ENCODE measurements around the gene GPHB5. TPM values are rescaled to one million over a fixed set of nuclear protein-coding genes. Genes with fewer than 3 reads are reported as not detected.

Gene GPHB5
- total RNA-seq, 4 donors from 2014 or later = not detected

- H3K9me3 ChIP-seq = no peaks in the 10 kb centered on the region
- H3K27me3 ChIP-seq = no peaks in the 10 kb centered on the region
- intact Hi-C loops (cut with DNase I) = no loop called here
- H3K4me1 ChIP-seq = peaks cover 0 to 13% (median 0%) of the 10 kb centered on the region in 3 donors
- no peak for DNase-seq
- H3K27ac ChIP-seq = no peak overlapping the region
- no peaks in the 10 kb centered on the region for H3K36me3 ChIP-seq
- WGBS, 2 donors = 38 to 40% methylated on average over 1 of the region's 1 CpG
- H3K4me3 ChIP-seq = no peak overlapping the region
- no peak for TF ChIP-seq POLR2A (IDR thresholded peaks at IDR 0.05)
- TF ChIP-seq, protein P1, sequence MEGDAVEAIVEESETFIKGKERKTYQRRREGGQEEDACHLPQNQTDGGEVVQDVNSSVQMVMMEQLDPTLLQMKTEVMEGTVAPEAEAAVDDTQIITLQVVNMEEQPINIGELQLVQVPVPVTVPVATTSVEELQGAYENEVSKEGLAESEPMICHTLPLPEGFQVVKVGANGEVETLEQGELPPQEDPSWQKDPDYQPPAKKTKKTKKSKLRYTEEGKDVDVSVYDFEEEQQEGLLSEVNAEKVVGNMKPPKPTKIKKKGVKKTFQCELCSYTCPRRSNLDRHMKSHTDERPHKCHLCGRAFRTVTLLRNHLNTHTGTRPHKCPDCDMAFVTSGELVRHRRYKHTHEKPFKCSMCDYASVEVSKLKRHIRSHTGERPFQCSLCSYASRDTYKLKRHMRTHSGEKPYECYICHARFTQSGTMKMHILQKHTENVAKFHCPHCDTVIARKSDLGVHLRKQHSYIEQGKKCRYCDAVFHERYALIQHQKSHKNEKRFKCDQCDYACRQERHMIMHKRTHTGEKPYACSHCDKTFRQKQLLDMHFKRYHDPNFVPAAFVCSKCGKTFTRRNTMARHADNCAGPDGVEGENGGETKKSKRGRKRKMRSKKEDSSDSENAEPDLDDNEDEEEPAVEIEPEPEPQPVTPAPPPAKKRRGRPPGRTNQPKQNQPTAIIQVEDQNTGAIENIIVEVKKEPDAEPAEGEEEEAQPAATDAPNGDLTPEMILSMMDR (IDR thresholded peaks at IDR 0.05) = no peak
Measured at GRCh38 chr14:63266106-63266505, 52.6 kb downstream of the GPHB5 start.

Other genes starting within 250 kb of the GPHB5 start
- gene RHOJ, start 114.5 kb downstream of the GPHB5 start, total RNA-seq = 1 to 10 TPM in 2 of 4 donors, under 1 TPM in 2; 0.64 to 9.5 (median 0.87) TPM
- 10 to 100 TPM; 18.9 to 31.2 (median 26.0) TPM for gene PPP2R5E, start 224.4 kb upstream of the GPHB5 start, total RNA-seq

Data from esophagus squamous epithelium (tissue), 5 donors.